Bone marrow (tissue), 2 donors: ENCODE results near the gene PTBP3.
"Not testable (repeated sequence)": the region's sequence is repeated elsewhere in the genome, so short reads cannot be mapped to it uniquely, and the experiment has no call there.

Experiments
- DNase-seq, 2 donors: peaks; one replicate each; lab custom pipeline; 2025; lab: John Stamatoyannopoulos, UW

Gene PTBP3

DNA sequence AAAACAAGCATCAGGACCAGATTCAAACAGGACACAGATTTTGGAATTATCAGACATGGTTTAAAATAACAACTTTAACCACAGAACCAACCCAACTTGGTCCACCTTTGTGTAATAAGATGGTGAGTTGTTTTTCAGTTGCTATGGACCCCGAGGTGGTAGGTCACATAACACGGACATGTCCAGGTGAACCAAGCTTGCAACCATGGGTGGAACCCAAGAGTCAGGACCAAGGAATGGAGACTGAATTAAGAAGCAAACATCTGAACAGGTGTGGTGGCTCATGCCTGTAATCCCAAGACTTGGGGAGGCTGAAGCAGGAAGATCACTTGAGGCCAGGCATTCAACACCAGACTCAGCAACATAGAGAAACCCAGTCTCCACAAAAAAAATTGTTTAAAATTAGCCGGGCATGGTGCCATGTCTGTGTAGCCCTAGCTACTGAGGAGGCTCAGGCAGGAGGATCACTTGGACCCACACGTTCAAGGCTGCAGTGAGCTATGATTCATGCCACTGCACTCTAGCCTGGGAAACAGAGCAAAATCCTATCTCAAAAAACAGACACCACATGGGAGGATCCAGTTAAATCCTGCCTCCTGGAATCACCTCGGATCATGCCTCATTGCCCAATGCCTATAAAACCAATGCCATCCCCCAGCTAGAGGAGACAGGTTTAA lies 10.6 kb downstream of the PTBP3 start:
- no peak for DNase-seq

DNA sequence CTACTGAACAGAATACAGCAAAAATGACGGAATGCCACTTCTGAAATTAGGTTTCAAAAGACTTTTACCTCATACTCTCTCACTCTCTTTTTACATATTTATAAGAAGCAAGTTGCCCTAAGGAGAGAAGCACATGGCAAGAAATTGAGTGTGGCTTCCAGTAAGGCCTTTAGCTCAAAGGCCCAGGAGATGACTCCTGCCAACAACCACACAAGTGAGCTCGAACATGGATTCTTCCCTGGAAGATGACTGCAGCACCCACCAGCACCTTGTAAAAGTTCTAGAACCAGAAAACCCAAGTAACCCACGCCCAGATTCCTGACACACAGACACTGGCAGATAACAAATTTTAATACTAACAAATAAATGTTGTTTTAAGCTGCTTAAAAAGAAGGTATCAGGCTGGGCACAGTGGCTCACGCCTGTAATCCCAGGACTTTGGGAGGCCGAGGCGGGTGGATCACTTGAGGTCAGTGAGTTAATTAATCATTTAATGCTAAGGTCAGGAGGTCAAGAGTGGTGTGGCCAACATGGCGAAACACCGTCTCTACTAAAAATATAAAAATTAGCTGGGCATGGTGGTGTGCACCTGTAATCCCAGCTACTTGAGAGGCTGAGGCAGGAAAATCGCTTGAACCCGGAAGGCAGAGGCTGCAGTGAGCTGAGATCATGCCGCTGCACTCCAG lies 17.0 kb downstream of the PTBP3 start:
- DNase-seq: no peak

DNA sequence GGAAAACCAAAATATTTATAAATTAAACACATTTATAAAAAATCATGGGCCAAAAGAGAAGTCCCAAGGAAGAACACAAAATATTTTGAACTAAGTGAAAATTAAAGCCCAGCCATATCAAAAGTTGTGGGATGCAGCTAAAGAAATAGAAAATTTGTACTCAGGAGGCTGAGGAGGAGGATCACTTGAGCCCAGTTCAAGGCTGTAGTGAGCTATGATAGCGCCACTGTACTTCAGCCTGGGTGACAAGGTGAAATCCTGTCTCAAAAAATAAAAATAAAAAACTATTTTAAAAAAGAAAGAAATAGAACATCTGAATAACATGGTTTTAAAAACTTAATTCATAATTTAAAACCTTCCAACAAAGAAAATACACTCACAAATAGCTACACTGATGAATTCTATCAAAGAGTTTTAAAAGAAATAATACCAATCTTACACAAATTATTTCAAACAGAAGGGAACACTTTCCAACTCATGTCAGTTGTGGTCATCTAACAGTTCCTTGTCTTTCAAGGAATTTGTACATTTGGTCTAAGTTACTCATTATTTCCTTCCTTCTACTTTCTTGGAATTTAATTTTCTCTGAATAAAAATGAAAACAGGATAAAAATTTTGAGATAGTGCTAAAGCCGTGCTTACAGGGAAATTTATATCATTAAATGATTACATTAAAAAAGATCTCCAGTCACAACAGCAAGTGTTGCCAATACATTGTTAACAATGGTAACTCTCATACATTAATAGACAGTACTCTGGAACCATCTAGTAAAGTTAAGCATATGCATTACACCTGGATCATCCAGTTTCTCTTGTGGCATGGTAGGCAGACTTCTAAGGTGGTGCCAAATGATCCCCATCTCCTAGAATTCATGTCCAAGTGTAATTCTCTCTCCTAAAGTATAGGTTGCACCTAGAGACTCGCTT lies 17.8 kb downstream of the PTBP3 start:
- no peak for DNase-seq

DNA sequence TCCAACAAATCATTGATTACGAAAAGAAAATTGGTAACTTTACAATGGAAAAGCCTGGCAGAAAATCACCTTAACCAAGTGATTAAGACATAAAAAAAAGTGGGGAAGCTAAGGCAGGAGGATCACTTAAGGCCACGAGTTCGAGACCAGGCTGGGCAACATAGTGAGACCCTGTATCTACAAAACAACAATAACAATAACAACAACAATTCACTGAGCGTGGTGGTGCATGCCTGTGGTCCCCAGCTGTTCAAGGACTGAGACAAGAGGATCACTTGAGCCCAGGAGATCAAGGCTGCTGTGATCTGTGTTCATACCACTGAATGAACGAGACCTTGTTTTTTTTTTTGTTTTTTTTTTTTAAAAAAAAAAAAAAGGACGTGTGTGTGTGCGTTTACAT lies 21.3 kb downstream of the PTBP3 start:
- DNase-seq: no peak

DNA sequence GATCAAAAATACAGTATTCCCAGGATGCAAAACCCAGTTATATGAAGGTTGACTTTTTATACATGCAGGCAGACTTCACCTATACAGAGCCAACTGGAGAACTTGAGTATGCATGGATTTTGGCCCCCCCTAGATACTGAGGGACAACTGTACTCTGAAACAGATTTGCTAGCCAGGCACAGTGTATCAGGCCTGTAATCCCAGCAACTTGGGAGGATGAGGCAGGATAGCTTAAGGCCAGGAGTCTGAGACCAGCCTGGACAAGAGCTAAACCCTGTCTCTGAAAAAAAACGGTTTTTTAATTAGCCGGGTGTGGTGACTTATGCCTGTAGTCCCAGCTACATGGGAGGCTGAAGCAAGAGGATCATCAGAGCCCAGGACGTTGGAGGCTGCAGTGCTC lies 21.9 kb downstream of the PTBP3 start:
- no peak for DNase-seq

DNA sequence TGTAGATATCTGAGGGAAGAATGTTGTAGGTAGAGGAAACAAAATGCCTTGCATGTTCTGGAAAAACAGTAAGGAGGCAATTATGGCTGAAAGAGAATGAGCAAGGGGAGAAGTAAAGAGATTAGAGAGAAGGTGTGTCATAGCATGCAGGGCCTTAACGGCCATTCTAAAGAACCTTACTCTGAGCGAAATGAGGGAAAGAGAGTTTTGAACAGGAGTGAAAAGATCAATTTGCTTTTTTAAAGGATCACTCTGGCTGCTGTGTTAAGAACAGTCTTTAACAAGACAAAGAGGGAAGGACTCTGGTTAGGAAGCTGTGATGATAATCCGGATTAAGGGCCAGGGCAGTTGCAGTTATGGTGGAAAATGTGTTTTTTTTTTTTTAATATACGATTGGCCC lies 22.6 kb downstream of the PTBP3 start:
- no peak for DNase-seq

DNA sequence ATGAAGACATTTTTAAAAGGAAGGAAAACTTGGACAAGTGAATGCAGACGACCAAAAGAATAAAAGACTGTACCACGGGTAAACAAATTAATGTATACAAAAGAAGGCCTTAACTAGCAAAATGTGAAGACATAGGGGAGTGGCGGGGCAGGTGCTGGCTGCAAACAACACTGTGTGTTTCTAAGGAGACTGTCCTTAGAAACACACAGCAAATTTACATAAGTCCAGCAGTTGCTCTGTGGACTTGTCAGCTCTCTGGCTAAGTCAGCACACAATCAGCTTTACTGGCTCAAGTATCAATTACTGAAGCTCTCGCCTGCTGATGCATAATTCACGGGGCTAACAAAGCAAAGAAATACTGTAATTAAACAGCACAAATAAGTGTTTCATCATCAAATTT lies 24.8 kb downstream of the PTBP3 start:
- DNase-seq: no peak

DNA sequence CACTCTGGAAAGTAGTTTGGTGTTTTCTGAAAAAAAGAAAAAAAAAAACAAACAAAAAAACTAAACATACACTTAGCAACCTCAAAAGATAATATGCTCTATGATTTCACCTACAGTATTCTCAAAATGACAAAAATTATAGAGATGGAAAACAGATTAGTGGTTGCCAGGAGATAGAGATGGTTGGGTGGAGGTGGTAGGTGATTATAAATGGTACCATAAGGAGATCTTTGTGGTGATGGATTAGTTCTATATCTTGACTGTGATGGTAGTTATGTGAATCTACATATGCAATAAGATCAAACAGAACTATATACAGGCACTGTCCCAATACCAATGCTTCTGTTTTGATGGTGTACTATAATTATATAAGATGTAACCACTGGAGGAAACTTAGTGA lies 32.0 kb downstream of the PTBP3 start:
- no peak for DNase-seq

DNA sequence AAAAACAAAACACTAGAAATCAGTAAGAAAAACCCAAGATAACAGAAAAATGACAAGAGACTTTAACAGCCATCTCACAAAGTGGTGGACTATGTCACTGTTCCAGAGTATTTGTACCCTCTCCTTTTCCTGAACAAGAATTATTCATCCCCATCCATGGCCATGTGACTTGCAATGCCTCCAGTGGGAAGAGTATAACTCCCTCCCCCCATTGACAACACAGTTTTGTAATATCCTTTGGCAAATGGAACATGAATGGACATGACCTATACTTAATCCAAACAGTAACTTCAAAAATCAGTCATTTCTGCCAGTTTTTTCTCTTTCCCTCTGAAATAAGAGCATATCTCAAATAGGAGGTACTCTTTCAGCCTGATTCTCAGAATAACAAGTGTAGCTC lies 33.9 kb downstream of the PTBP3 start:
- DNase-seq: no peak

DNA sequence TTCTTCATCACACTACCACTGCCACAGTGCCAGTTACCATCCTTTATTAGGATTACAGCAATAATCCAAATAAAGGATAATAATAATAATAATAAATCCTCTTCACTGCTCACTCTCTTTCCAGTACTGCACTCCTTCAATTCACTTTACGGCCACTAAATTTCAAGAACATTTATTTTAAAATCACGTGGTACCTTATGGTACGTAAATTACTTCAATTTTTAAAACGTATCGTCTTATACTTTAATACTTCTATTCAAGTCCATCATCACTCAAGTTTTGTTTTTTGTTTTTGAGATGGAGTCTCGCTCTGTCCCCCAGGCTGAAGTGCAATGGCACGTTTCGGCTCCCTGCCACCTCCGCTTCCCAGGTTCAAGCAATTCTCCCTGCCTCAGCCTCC lies 36.5 kb downstream of the PTBP3 start:
- DNase-seq: no peak

DNA sequence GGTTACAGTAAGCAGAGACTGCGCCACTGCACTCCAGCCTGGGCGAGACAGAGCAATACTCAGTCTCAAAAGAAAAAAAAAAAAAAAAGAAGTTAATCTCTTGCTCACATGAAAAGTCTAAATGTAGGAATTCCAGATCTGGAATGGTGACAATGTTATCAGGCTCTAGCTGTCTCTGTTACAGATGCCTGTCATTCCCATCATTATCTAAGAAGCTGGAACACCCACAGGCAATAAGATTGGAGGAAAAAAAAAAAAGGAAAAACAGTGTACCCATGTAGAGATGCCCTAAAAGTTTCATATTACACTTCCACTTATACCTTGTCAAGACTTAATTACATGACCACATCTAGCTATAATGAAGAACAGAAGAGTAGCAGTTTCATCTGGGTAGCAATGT lies 38.2 kb downstream of the PTBP3 start:
- DNase-seq: no peak

DNA sequence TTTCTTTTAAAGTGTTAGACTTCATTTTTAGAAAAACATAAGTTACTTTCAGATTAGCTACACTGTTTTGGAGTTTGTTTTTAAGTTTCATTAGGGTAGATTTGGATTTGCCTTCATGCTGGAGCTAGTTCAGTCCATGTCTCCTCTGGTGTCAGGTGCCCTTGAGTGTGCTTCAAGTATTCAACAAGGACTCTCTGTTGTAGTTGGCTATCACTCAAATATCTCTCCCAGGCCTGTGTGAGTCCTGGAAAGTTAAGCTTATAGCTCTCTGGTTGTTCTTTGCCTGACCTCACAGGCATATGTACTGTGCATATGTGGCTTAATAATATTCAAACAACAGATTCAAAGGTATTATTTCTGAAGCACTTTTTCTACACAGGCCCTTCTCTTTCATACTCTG lies 45.4 kb downstream of the PTBP3 start:
- DNase-seq: no peak

DNA sequence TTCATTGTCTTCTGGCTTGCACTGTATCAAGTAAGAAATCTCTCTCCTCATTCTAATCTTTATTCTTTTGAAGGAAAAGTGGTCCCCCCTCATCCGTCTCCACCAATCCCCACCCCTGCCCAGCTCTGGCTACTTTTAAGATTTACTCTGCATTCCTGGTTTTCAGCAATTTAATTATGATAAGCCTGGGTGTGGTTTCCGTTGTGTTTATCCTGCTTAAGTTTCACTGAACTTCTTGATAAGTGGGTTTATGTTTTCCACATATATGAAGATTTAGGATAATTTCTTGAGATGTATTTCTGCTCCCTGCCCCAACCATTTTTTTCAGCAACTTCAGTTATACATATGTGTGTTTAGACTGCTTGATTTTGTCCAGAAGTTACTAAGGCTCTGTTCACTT lies 46.5 kb downstream of the PTBP3 start:
- no peak for DNase-seq

DNA sequence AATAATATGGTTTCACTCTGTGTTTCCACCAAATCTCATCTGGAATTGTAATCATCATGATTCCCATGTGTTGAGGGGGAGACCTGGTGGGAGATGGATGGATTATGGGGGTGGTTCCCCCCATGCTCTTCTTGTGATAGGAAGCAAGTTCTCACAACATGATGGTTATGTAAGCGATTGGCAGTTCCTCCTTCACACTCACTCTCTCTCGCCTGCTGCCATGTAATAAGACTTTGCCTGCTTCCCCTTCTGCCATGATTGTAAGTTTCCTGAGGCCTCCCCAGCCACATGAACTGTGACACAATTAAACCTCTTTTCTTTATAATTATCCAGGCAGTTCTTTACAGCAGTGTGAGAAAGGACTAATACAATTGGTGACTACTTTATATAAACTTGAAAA lies 48.4 kb downstream of the PTBP3 start:
- no peak for DNase-seq

DNA sequence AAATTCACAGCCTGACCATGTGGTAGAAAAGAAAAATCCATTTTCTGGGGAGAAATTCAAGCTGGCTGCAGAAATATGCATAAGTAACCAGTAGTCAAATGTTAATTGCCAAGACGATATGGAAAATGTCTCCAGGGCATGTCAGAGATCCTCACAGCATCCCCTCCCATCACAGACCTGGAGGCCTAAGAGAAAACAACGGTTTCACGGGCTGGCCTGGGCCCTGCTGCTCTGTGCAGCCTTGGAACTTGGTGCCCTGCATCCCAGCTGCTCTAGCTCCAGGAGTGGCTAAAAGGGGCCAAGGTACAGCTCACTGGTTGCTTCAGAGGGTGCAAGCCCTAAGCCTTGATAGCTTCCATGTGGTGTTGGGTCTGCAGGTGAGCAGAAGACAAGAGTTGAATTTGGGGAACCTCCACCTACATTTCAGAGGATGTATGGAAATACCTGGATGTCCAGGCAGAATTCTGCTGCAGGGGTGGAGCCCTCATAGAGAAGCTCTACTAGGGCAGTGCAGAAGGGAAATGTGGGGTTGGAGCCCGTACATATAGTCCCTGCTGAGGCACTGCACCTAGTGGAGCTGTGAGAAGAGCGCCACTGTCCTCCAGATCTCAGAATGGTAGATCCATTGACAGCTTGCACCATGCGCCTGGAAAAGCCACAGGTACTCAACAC lies 49.7 kb downstream of the PTBP3 start:
- DNase-seq: no peak

DNA sequence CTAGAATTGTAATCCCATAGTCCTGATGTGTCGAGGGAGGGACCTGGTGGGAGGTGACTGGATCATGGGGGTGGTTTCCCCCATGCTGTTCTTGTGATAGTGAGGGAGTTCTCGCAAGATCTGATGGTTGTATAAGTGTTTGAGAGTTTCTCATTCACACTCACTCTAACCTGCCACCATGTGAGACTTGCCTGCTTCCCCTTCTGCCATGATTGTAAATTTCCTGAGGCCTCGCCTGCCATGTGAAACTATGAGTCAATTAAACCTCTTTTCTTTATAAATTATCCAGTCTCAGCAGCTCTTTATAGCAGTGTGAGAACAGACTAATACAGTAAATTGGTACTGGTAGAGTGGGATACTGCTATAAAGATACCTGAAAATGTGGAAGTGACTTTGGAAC lies 50.6 kb downstream of the PTBP3 start:
- DNase-seq: not testable (repeated sequence)

DNA sequence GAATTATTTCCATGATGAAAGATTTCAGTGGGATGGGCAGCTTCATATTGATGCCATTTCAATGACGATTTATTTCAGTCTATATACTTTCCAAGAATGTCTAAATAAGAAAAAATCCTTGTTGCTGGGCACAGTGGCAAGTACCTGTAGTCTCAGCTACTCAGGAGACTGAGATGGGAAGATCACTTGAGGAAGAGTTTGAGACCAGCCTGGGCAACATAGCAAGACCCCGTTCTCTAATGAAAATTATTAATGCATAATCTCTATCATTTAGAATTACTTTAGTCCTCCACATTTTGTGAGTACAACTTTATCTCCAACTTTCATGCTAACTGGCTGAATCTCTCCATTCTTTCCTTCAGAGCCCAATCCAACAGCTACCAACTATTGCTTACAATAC lies 52.5 kb downstream of the PTBP3 start:
- no peak for DNase-seq

DNA sequence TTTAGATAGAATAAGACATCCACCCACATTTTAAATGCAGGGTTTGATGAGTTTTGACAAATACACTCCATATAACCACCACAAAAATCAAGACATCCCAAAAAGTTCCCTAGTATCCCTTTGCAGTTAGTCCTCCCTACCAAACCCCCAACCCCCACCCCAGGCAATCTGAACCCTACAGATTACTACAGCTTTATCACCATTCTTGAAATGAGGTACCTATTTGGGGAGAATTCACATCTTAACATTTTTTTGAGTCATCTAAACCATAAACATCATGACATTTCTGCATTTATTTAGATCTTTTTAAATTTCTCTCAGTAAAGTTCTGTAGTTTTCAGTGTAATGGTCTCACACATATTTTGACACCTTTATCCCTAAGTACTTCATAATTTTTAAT lies 53.9 kb downstream of the PTBP3 start:
- DNase-seq: no peak

DNA sequence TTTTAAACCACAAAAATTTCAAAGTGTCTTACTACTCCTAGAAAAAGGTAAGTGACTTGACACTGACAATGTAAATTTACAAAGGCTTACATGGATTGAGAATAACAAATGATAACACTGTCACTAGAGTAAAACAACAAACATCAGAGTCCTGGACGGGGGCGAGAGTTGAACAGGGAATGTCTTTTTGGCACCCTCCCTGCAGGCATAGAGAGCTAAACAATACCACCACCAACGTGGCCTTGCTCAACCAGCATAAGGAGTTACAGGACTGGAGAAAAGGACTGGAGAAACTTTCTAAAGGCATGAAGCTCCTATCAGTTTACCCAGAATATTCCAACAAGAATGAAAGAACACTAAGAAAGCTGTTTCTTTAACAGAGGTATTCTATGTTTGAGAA lies 55.3 kb downstream of the PTBP3 start:
- DNase-seq: no peak

DNA sequence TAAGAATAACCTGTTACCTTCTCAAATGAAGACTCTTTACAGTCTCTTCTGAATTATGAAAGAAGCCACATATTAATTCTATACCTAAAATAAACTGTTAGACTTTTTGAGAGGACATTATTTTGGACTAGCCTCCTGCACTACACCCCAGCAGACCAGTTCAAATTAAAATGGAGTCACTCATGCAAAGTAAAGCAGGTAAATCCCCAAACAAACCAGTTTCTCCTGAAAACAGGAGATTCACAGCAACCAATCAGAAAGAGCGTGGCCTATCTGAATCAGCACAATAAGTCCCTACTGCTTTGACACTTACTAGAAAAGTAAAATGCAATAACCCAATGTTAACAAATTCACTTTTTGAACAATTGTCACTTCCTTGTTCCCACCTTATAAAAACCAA lies 58.8 kb downstream of the PTBP3 start:
- no peak for DNase-seq

DNA sequence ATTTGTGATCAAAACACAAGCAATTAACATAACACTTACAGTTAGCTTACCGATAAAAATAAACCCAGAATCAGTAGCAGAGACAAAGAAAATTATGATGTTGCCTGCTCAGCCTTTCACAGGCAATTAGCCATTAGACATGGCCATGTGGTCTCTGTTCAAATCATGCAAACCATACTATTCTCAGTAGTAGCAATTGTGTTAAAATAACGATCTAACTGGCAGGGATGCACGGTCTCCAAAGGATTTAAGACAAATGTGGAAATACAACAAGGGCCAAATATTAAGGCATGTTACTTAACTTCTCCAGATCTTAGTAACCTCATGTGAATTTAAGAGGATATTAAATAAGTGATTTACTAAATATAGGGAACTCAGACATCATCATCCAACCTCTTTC lies 59.5 kb downstream of the PTBP3 start:
- no peak for DNase-seq

DNA sequence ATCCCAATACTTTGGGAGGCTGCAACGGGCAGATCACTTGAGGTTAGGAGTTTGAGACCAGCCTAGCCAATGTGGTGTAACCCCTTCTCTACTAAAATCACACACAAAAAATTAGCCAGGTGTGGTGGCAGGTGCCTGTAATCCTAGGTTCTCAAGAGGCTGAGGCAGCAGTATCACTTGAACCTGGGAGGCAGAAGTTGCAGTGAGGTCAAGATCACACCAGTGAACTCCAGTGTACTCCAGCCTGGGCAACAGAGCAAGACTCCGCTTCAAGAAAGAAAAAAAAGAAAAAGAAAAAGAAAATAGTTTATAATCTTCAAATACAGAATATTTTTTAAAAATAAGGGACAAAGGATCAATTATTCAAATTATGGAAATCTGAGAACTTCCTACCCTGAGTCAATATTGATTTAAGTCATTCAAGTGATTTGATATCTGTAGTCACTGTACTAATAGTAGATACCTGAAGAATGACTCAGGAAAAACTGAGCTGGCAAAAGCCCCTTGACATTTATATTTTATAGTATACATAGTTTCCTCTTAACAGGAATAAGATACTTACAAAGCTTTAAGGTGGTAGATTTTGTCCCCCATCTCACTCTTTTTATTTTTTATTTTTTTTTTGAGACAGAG lies 61.8 kb downstream of the PTBP3 start:
- no peak for DNase-seq
